ENCODE results near the gene GTF2I.
"Not testable (repeated sequence)": the region's sequence is repeated elsewhere in the genome, so short reads cannot be mapped to it uniquely, and the experiment has no call there.

Gene GTF2I

GRCh38 chr7:74717889-74718288 lies 60.4 kb downstream of the GTF2I start:
- no peak for DNase-seq

GRCh38 chr7:74718336-74718735 lies 60.8 kb downstream of the GTF2I start:
- no peak for DNase-seq

DNA sequence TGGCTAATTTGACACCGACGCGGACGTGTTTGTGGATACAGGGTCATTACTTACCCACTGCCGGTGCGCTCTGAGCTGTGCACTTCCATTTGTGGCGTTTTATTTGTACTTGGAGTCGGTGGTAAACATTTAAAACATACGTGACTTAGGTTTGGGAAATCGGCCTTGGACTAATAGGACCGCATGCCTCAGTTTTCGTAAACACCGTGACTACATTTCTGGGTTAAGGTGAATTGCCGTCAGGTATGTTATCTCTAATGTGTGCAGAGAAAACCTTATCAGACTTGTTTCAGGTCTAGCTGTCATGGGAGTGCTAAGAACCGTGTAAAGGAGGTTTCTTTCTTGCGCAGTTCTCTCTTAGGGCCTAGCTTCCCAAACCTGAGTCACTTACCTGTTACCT lies 64.6 kb downstream of the GTF2I start:
- no peak for DNase-seq

DNA sequence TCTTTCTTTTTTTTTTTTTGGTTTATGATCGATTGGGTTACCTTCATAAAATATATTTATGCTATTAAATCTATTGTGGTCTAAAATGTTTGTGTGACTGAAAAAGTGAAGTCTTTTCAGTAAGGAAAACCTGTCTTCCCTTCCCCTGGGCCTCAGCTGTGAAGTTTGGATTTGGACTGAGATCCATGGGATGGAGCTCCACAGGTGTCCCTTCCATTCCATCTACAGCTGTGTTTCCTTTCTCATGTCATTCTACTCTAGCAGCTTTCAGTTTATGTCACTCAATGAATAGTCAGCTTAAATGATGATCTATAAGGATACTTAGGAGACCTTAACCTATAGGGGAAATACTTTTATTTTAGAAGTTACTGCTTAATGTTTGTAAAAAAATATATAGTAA lies 68.3 kb downstream of the GTF2I start:
- DNase-seq, result no peak

- no peak for DNase-seq
These were observed 69.0 kb downstream of the GTF2I start for GRCh38 chr7:74726309-74727101.

- DNase-seq, result not testable (repeated sequence)
These were observed 71.2 kb downstream of the GTF2I start for GRCh38 chr7:74728686-74729085.

DNA sequence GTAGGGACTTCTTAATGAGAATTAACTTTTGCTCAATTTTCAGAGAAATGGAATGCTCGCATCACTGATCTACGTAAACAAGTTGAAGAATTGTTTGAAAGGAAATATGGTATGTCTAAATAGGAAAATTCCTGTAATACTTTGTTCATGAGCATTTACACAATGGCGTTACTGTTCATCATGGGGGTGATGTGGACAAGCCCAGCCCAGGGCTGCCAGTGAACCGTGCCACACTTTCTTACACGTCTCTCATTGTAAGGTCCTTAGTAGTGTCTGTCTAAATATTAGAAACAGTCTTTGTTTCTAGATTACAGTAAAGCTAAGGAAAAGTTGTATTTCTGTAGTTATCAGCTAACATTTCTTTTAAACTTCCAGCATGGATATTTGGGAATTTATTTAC lies 72.7 kb downstream of the GTF2I start:
- DNase-seq, result not testable (repeated sequence)

DNA sequence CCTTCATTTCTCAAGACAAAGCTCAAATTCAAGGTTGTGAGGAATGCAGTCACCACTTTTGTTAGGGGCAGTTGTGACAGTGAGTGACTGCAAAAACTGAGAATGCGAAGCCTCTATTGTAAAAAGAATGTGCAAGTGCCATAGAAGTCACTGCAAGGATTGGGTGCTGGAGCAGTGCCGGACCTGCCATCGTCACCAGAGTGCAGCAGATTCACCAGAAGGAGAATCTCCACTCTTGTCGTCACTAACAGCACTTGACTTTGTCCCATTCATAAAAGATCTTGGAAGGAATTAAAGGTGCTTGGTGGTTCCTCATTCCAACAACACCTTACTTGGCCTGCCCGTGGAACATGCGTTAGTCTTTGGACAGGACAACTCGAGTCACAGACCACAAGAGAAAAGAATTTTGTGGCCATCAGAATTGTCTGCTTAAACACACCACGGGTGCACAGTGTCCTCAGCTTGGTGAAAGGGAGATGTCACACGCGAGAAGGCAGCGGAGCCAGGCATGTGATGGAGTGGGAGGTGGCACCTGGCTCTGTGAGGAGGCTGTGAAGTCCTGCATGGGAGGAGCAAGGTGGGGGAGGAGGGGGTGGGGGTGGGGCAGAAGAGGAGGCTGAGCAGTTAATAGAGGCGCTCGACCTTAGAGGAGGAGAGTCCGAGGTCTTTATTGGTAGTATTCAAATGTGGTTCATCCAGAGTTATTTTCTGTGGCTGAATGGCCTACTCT lies 82.6 kb downstream of the GTF2I start:
- DNase-seq, result not testable (repeated sequence)

DNA sequence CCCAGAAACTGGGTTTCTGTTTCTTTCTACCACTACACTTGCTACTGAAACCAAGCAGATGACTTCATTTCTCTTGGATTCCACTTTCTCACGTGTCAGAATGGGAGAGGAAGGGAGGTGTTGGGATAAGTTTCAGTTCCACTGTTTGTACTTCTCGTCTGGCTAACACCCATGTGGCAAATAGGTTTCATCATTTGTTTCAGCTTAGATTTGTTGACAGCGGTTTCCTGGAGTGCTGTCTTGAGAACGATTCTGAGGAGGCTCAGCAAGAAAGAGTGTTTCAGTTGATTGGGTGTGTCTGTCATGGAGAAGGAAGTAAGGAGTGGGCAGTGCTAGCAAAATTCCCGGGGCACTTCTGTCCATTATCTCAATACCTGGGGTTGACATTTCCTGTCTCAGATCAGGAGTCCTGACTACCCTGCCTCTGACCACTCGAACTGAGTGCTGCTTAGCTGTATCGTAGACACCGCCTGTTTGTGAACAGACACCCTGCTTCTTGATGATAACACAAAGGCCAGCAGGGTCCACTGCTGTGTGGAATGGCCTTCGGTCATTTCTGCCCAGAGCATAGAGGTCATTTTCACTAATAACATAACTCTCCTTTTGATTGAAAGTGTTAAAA lies 86.5 kb downstream of the GTF2I start:
- DNase-seq, result not testable (repeated sequence)

GRCh38 chr7:74753921-74754482 lies 96.5 kb downstream of the GTF2I start:
- DNase-seq, result not testable (repeated sequence)

DNA sequence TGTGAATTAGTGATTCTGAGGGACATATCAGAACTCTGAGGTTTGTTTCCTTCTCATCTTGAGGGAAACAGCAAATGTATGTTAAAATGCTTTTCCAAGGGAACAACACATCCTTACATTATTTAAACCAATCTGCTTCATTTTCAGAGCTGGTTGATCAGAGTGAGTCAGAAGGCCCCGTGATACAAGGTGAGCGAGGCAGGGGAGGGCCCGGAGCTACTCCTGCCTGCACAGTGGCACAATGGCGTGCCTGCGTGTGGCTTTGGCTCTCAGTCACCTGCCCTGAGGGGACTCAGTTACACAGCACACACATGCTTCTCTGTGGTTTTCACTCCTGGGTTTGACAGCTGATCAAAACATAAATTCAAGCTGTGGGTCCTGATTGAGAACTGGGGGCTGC lies 99.2 kb downstream of the GTF2I start:
- not testable (repeated sequence) for DNase-seq

- DNase-seq, result not testable (repeated sequence)
These were observed 100.8 kb downstream of the GTF2I start for GRCh38 chr7:74758268-74758667.

- not testable (repeated sequence) for DNase-seq
These were observed 101.5 kb downstream of the GTF2I start for GRCh38 chr7:74758982-74759381.

GRCh38 chr7:74765205-74765918 lies 107.8 kb downstream of the GTF2I start:
- DNase-seq, result not testable (repeated sequence)

GRCh38 chr7:74766509-74766908 lies 109.0 kb downstream of the GTF2I start:
- DNase-seq, result not testable (repeated sequence)

DNA sequence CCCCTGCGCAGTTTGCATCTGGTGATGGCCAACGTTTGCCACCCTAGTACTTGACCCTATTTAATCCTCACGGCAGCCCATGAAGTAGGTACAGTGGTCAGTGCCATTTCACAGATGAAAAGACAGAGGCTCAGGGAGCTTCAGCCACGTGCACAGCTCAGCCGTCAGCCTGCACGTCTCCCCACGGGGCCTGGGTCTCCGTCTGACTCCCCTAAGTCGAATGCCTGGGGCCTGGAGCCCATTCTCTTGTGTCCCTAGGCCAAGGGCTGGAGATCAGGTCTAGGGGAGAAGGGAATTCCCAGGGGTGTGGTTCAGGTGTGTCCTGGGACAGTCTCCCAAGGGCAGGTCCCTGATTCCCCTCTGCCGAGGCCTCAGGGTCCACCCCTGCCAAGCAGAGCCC lies 109.5 kb downstream of the GTF2I start:
- not testable (repeated sequence) for DNase-seq

DNA sequence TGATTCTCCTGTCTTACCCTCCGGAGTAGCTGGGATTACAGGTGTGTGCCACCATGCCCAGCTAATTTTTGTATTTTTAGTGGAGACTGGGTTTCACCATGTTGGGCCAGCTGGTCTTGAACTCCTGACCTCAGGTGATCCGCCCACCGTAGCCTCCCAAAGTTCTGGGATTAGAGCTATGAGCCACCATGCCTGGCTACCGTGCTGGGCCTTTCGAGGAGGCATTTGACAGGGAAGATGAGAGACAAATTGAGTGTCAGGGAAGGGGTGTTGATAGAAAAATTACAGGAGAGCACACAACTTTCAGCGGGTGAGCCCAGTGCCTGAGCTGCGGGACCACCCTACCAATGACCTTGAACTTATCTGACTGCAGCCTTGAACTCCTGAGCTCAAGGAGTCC lies 112.5 kb downstream of the GTF2I start:
- not testable (repeated sequence) for DNase-seq

DNA sequence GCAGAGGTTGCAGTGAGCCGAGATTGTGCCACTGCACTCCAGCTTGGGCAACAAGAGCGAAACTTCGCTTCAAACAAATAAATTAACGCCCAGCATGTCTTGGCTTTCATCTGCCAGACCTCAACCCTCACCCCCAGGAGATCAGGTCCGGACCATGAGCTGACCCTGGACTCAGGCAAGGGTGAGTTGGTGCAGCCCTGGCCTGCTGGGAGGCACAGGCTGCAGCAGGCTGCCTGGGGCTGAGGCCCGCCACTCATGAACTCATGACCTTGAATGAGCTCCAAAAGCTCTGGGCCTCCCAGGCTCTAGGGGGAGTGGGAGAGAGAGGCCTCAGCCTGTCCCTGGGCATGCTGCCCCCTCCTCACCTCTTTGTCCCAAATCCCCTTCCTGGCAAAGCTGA lies 114.6 kb downstream of the GTF2I start:
- peak; percentile 4 for DNase-seq

DNA sequence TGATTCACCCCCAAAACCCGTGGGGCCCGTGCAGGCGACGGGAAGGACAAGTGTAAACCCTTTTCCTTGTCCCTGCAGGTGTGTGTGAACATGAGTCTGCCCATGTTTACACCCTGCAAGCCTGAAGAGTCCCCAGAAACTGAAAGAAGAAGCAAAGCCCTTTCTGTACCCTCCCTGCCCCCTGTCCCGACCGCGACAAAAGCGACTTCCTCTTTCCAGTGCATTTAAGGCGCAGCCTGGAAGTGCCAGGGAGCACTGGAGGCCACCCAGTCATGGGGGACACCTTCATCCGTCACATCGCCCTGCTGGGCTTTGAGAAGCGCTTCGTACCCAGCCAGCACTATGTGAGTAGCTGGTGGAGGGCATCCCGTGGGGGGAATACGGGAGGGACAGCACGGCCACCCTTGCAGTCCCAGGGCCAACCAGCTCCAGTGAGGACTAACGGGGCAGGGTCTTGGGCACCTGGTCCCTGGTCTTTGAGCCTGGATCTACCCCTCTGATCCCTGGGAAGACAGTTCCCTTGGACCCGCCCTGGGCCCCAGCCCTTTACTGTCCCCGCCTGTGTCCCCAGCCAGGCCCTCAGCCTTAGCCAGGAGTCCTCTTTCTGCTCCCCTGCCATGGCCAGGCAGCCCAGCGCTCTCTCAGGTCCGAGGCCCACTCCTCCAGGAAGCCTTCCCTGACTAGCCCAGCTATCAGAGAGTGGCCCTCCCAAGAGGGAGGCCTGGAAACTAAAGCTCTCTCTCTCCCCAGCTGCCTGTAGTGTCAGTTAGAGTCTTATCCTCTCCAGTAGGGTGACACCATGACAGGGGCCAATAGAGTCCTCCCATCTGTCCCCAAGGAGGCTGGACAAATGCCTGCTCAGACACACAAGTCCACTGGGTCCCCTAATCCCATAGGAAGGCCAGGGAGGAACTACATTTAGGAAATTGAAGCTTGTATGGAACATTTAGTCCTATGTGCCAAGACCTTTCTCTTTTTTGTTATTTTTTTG lies 116.5 kb downstream of the GTF2I start, which contains the start of gene NCF1:
TSS of gene NCF1 (plus strand) at position 252 of the 991 bp plus-strand sequence. CDS start at position 273, 21 bp downstream.
- not testable (repeated sequence) for DNase-seq

DNA sequence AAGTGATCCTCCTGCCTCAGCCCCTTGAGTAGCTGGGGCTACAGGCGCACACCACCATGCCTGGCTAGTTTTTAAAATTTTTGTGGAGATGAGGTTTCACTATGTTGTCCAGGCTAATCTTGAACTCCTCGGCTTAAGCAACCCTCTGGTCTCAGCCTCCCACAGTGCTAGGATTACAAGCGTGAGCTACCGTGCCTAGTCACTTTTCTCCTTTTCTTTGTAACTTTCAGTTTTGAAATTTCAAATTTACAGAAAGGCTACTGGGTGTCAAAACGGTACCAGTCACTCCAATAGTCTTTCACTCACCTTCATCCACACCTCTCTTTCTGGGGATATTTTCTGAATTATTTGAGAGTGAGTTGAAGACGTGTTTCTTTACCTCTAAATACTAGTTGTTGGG lies 117.6 kb downstream of the GTF2I start:
- DNase-seq, result not testable (repeated sequence)

DNA sequence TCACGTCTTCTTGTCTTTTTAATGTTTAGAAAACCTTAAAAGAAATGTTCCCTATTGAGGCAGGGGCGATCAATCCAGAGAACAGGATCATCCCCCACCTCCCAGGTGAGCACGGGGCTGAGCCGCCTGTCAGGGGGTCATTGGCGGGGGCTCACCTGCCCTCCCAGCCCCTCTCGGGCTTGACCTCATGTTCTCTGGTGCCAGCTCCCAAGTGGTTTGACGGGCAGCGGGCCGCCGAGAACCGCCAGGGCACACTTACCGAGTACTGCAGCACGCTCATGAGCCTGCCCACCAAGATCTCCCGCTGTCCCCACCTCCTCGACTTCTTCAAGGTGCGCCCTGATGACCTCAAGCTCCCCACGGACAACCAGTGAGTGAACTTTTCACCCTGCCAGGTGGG lies 121.5 kb downstream of the GTF2I start:
- DNase-seq, result not testable (repeated sequence)
